A673 (cell line): ENCODE results near the gene TSSK2.

ENCODE experiments used
- CTCF ChIP-seq: fragments of 300-800, 200-600 bp; sonication (generic); conservative IDR thresholded peaks from 2 replicates; pipeline ENCODE4 v1.5.1; 2017; ENCODE audit warnings: low read depth, mild to moderate bottlenecking, antibody characterized with exemption, low read length, moderate library complexity, mixed read lengths
- EZH2 ChIP-seq: fragments of 200-600 bp; sonication (generic); IDR thresholded peaks from 2 replicates; pipeline ENCODE4 v1.6.1; 2017; ENCODE audit warnings: borderline replicate concordance, low read depth, mild to moderate bottlenecking, mixed read lengths, antibody characterized with exemption, low read length; ENCODE audit not compliant: poor library complexity, severe bottlenecking

- TF ChIP-seq CTCF: no peak
- TF ChIP-seq EZH2: no peak
These were observed 38.8 kb downstream of the TSSK2 start for GRCh38 chr22:19169947-19170318.
